Measurements from ENCODE around the gene FRRS1. TPM values are rescaled to one million over a fixed set of nuclear protein-coding genes. Genes with fewer than 3 reads are reported as not detected.

The FRRS1 gene
- total RNA-seq, 5 donors from 2014 or later (not counting 1 experiment from before 2014, with no cell fraction given) = 0.20 to 1.2 (median 0.45) TPM; not detected in 1

DNA sequence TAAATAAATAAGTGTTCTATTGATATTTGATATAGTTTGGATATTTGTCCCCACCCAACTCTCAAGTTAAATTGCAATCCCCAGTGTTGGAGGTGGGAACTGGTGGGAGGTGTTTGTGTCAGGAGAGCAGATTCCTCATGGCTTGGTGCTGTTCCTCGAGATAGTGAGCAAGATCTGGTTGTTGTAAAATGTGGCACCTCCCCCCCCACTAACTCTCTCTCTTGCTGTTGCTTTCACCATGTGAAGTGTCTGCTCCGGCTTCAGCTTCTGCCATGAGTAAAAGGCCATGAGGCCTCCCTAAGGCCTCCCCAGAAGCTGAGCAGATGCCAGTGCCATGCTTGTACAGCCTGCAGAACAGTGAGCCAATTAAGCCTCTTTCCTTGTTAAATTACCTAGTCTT lies 20.8 kb downstream of the FRRS1 start:
- Histone ChIP-seq H3K36me3 (ENCODE audit: control insufficient read depth in 2 of 2, extremely low read depth in 1 of 2, insufficient read depth in 1 of 2, low read length in 1 of 2) (peaks cover 0 to 5% of the 10 kb centered on the region in 2 donors), H3K4me3 (ENCODE audit: control insufficient read depth in 1 of 2, extremely low read depth in 1 of 2, low read length in 1 of 2) (no peak overlapping the region), H3K4me1 (ENCODE audit: control insufficient read depth in 1 of 2, extremely low read depth in 1 of 2, insufficient read depth in 2 of 2, low read length in 2 of 2) (no peaks in the 10 kb centered on the region), H3K27ac (ENCODE audit: low read length) (no peak overlapping the region), H3K27me3 (replicated peaks in 1 of 2; ENCODE audit: control insufficient read depth in 2 of 2, extremely low read depth in 1 of 2, insufficient read depth in 2 of 2, low read length in 1 of 2) (no peaks in the 10 kb centered on the region), H3K9me3 (no peaks in the 10 kb centered on the region)
- ChIA-PET CTCF (no interaction called here), POLR2A (no interaction called here)
- Mint-ChIP-seq H3K27ac (no peak overlapping the region), H3K4me3 (no peak overlapping the region), H3K27me3 (no peaks in the 10 kb centered on the region), H3K9me3 (no peaks in the 10 kb centered on the region), H3K4me1 (peaks cover 0 to 9% (median 5%) of the 10 kb centered on the region in 3 donors), H3K36me3 (no peaks in the 10 kb centered on the region)
- ATAC-seq (replicated peaks in 1 of 4) (no peak), DNase-seq (no peak)
- WGBS (ENCODE audit: insufficient coverage) = 100% methylated on average over 1 of the region's 2 CpGs

DNA sequence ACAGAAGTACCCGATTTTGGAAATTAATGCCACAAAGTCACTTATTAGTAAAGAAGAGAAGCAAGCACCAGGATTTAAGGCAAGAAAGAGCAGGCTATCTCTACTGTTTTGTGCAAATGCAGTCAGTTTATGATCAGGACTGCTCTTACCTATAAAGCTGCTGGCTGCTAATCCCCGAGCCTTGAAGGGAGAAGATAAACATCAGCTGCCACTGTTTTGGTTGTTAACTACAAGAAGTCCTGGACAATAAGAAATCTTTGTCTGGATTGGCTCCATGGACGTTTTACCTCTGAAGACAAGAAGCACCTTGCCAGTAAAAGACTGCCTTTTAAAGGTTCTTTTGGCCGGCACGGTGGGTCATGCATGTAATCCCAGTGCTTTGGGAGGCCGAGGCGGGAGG lies 21.4 kb downstream of the FRRS1 start:
- WGBS (ENCODE audit: insufficient coverage) = 84% methylated on average over 4 of the region's 7 CpGs
- Mint-ChIP-seq H3K27ac (no peak overlapping the region), H3K4me3 (no peak overlapping the region), H3K27me3 (no peaks in the 10 kb centered on the region), H3K9me3 (no peaks in the 10 kb centered on the region), H3K36me3 (no peaks in the 10 kb centered on the region), H3K4me1 (peaks cover 0 to 5% (median 1%) of the 10 kb centered on the region in 3 donors)
- ATAC-seq (replicated peaks in 1 of 4) (no peak), DNase-seq (no peak)
- Histone ChIP-seq H3K4me1 (ENCODE audit: control insufficient read depth in 1 of 2, extremely low read depth in 1 of 2, insufficient read depth in 2 of 2, low read length in 2 of 2) (no peaks in the 10 kb centered on the region), H3K9me3 (no peaks in the 10 kb centered on the region), H3K27ac (ENCODE audit: low read length) (no peak overlapping the region), H3K4me3 (ENCODE audit: control insufficient read depth in 1 of 2, extremely low read depth in 1 of 2, low read length in 1 of 2) (no peak overlapping the region), H3K36me3 (ENCODE audit: control insufficient read depth in 2 of 2, extremely low read depth in 1 of 2, insufficient read depth in 1 of 2, low read length in 1 of 2) (peaks cover 0 to 5% of the 10 kb centered on the region in 2 donors), H3K27me3 (replicated peaks in 1 of 2; ENCODE audit: control insufficient read depth in 2 of 2, extremely low read depth in 1 of 2, insufficient read depth in 2 of 2, low read length in 1 of 2) (no peaks in the 10 kb centered on the region)
- ChIA-PET CTCF (no interaction called here), POLR2A (no interaction called here)

DNA sequence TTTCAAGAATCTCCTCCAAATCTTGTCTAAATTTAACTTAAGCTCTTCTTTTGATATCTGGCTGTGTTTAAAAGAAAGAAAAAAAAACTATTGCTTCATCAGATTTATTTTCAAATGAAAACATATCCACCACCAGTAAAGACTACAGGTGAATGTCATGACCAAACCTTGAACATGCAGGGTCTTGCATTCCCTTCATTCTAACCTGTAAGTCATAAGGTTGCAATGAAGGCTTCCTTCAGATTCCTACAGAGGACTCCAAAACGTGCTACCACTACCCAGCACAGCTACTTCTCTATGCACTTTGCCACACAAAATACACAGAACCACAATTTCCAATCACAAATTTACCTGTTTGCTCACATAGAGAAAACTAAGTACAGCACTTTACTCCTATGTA lies 26.3 kb downstream of the FRRS1 start:
- no peaks in the 10 kb centered on the region for H3K9me3 ChIP-seq
- no peaks in the 10 kb centered on the region for H3K36me3 Mint-ChIP-seq
- no CpG with 5 or more reads among the region's 1 CpG for WGBS (ENCODE audit: insufficient coverage)
- ChIA-PET POLR2A (no interaction called here), CTCF (no interaction called here)
- H3K4me3 ChIP-seq (ENCODE audit: control insufficient read depth in 1 of 2, extremely low read depth in 1 of 2, low read length in 1 of 2) = no peak overlapping the region
- H3K36me3 ChIP-seq (ENCODE audit: control insufficient read depth in 2 of 2, extremely low read depth in 1 of 2, insufficient read depth in 1 of 2, low read length in 1 of 2) = no peaks in the 10 kb centered on the region
- no peaks in the 10 kb centered on the region for H3K9me3 Mint-ChIP-seq
- no peaks in the 10 kb centered on the region for H3K27me3 Mint-ChIP-seq
- DNase-seq (no peak), ATAC-seq (replicated peaks in 1 of 4) (no peak)
- no peaks in the 10 kb centered on the region for H3K4me1 ChIP-seq (ENCODE audit: control insufficient read depth in 1 of 2, extremely low read depth in 1 of 2, insufficient read depth in 2 of 2, low read length in 2 of 2)
- no peaks in the 10 kb centered on the region for H3K4me1 Mint-ChIP-seq
- H3K27ac ChIP-seq (ENCODE audit: low read length) = no peak overlapping the region
- H3K4me3 Mint-ChIP-seq = no peak overlapping the region
- H3K27ac Mint-ChIP-seq = no peak overlapping the region
- no peaks in the 10 kb centered on the region for H3K27me3 ChIP-seq (replicated peaks in 1 of 2; ENCODE audit: control insufficient read depth in 2 of 2, extremely low read depth in 1 of 2, insufficient read depth in 2 of 2, low read length in 1 of 2)

DNA sequence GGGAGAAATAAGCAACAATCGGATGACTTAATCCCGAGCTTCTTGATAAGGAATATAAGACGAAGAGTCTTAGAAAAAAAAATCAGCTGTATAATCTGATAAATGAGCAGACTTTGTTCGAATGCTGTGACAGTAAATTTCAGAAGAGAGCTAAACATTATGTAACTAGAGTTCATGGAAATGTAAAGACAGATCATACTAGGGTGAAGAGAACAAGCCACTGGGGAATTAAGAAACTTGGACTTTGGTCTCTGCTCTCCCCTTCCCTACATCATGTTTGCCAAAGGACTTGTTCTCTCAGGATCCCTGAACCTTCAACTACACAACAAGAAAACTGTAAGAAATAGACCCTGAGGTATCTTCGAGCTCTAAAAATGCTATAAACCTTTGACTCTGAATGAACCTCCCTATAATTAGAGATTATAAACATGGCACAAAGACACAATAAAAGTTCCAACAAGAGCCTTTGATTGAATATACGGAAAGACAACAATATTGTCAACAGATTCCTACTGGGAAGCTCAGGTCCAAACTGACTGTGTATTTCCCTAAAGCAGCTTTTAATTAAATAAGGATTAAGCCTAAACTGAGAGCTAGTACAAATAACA lies 27.5 kb downstream of the FRRS1 start:
- Histone ChIP-seq H3K9me3 (no peaks in the 10 kb centered on the region), H3K27ac (ENCODE audit: low read length) (no peak overlapping the region), H3K4me1 (ENCODE audit: control insufficient read depth in 1 of 2, extremely low read depth in 1 of 2, insufficient read depth in 2 of 2, low read length in 2 of 2) (no peaks in the 10 kb centered on the region), H3K36me3 (ENCODE audit: control insufficient read depth in 2 of 2, extremely low read depth in 1 of 2, insufficient read depth in 1 of 2, low read length in 1 of 2) (no peaks in the 10 kb centered on the region), H3K27me3 (replicated peaks in 1 of 2; ENCODE audit: control insufficient read depth in 2 of 2, extremely low read depth in 1 of 2, insufficient read depth in 2 of 2, low read length in 1 of 2) (no peaks in the 10 kb centered on the region), H3K4me3 (ENCODE audit: control insufficient read depth in 1 of 2, extremely low read depth in 1 of 2, low read length in 1 of 2) (no peak overlapping the region)
- no peak overlapping the region for H3K4me3 Mint-ChIP-seq
- ATAC-seq (replicated peaks in 1 of 4) = no peak
- WGBS (ENCODE audit: insufficient coverage) = no CpG with 5 or more reads among the region's 6 CpGs
- no peaks in the 10 kb centered on the region for H3K36me3 Mint-ChIP-seq
- H3K27ac Mint-ChIP-seq = no peak overlapping the region
- H3K9me3 Mint-ChIP-seq = no peaks in the 10 kb centered on the region
- ChIA-PET POLR2A (no interaction called here), CTCF (interaction anchor here (0.5 to 0.7 kb wide), 2 partner anchors 32 to 135 kb away, joined by 3 to 4 read pairs; no protein-coding TSS in a partner anchor)
- no peaks in the 10 kb centered on the region for H3K27me3 Mint-ChIP-seq
- no peaks in the 10 kb centered on the region for H3K4me1 Mint-ChIP-seq
- no peak for DNase-seq

DNA sequence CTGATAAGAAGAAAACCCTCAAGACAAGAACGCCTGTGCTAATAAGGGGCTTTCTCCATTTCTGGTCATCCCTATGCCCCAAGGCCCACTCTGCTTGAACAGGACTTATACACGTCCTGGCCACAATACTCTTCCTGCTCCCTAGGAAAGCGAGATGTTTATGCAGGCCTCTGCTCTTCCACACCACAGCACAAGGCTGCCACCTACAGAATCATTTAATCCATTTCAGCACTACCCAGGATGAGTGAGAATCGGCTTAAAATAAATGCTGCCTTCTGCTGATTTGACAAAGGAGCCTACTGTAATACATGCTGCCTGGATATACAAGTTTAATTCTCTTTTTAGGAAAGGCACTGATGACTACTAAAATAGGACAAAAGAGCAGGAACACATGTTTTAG lies 29.4 kb downstream of the FRRS1 start:
- no peaks in the 10 kb centered on the region for H3K36me3 ChIP-seq (ENCODE audit: control insufficient read depth in 2 of 2, extremely low read depth in 1 of 2, insufficient read depth in 1 of 2, low read length in 1 of 2)
- ChIA-PET POLR2A (no interaction called here), CTCF (no interaction called here)
- H3K4me3 Mint-ChIP-seq = no peak overlapping the region
- no peak overlapping the region for H3K27ac ChIP-seq (ENCODE audit: low read length)
- 60% methylated on average over 1 of the region's 4 CpGs for WGBS (ENCODE audit: insufficient coverage)
- DNase-seq (no peak), ATAC-seq (replicated peaks in 1 of 4) (no peak)
- H3K4me3 ChIP-seq (ENCODE audit: control insufficient read depth in 1 of 2, extremely low read depth in 1 of 2, low read length in 1 of 2) = no peak overlapping the region
- no peaks in the 10 kb centered on the region for H3K4me1 Mint-ChIP-seq
- H3K9me3 Mint-ChIP-seq = no peaks in the 10 kb centered on the region
- no peaks in the 10 kb centered on the region for H3K27me3 ChIP-seq (replicated peaks in 1 of 2; ENCODE audit: control insufficient read depth in 2 of 2, extremely low read depth in 1 of 2, insufficient read depth in 2 of 2, low read length in 1 of 2)
- H3K36me3 Mint-ChIP-seq = no peaks in the 10 kb centered on the region
- H3K27ac Mint-ChIP-seq = no peak overlapping the region
- H3K27me3 Mint-ChIP-seq = no peaks in the 10 kb centered on the region
- no peaks in the 10 kb centered on the region for H3K9me3 ChIP-seq
- H3K4me1 ChIP-seq (ENCODE audit: control insufficient read depth in 1 of 2, extremely low read depth in 1 of 2, insufficient read depth in 2 of 2, low read length in 2 of 2) = no peaks in the 10 kb centered on the region

DNA sequence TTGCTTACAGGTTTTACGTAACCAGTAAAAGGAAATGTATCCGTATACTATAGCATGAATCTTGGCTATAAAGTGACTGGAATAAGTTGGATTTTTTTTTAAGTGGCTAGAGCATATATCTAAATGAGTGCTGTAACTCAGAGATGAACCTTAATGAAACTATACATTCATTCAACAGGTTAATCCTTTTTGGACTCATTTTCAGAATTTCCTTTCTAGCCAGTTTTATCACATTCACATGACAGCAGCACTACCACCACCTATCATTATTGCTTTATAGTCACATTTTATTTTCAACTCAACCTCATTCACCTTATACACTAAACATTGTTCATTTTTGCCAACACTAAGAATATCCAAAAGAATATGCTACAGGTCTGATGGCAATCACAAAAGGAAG lies 30.6 kb downstream of the FRRS1 start:
- no peak overlapping the region for H3K27ac Mint-ChIP-seq
- ChIA-PET CTCF (no interaction called here), POLR2A (no interaction called here)
- no peak overlapping the region for H3K4me3 Mint-ChIP-seq
- no peaks in the 10 kb centered on the region for H3K4me1 ChIP-seq (ENCODE audit: control insufficient read depth in 1 of 2, extremely low read depth in 1 of 2, insufficient read depth in 2 of 2, low read length in 2 of 2)
- no peak overlapping the region for H3K27ac ChIP-seq (ENCODE audit: low read length)
- no peaks in the 10 kb centered on the region for H3K9me3 Mint-ChIP-seq
- ATAC-seq (replicated peaks in 1 of 4) = no peak
- no peaks in the 10 kb centered on the region for H3K36me3 Mint-ChIP-seq
- H3K27me3 Mint-ChIP-seq = no peaks in the 10 kb centered on the region
- no peaks in the 10 kb centered on the region for H3K9me3 ChIP-seq
- H3K36me3 ChIP-seq (ENCODE audit: control insufficient read depth in 2 of 2, extremely low read depth in 1 of 2, insufficient read depth in 1 of 2, low read length in 1 of 2) = no peaks in the 10 kb centered on the region
- H3K4me1 Mint-ChIP-seq = no peaks in the 10 kb centered on the region
- no peak overlapping the region for H3K4me3 ChIP-seq (ENCODE audit: control insufficient read depth in 1 of 2, extremely low read depth in 1 of 2, low read length in 1 of 2)
- no peak for DNase-seq
- WGBS (ENCODE audit: insufficient coverage) = no CpG with 5 or more reads among the region's 2 CpGs
- no peaks in the 10 kb centered on the region for H3K27me3 ChIP-seq (replicated peaks in 1 of 2; ENCODE audit: control insufficient read depth in 2 of 2, extremely low read depth in 1 of 2, insufficient read depth in 2 of 2, low read length in 1 of 2)

DNA sequence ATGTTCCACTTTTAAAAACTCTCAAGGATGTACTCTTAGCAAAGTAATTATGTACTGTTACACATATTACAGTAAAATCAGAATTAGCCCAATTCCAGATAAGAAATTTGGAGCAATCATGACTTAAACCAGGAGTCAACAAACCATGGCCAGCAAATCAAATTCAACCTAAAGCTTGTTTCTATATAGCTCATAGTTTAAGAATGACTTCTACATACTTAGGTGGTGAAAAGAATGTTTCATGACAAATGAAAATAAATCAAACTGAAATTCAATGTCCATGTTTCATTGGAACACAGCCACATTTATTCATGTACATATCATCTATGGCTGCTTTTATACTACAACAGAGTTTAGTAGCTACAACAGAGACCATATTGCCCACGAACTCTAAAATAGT lies 35.1 kb downstream of the FRRS1 start:
- no peak overlapping the region for H3K4me3 Mint-ChIP-seq
- H3K9me3 Mint-ChIP-seq = no peaks in the 10 kb centered on the region
- Histone ChIP-seq H3K27me3 (replicated peaks in 1 of 2; ENCODE audit: control insufficient read depth in 2 of 2, extremely low read depth in 1 of 2, insufficient read depth in 2 of 2, low read length in 1 of 2) (no peaks in the 10 kb centered on the region), H3K27ac (ENCODE audit: low read length) (no peak overlapping the region), H3K4me1 (ENCODE audit: control insufficient read depth in 1 of 2, extremely low read depth in 1 of 2, insufficient read depth in 2 of 2, low read length in 2 of 2) (no peaks in the 10 kb centered on the region), H3K36me3 (ENCODE audit: control insufficient read depth in 2 of 2, extremely low read depth in 1 of 2, insufficient read depth in 1 of 2, low read length in 1 of 2) (no peaks in the 10 kb centered on the region), H3K9me3 (no peaks in the 10 kb centered on the region), H3K4me3 (ENCODE audit: control insufficient read depth in 1 of 2, extremely low read depth in 1 of 2, low read length in 1 of 2) (no peak overlapping the region)
- ChIA-PET POLR2A (no interaction called here), CTCF (no interaction called here)
- H3K36me3 Mint-ChIP-seq = no peaks in the 10 kb centered on the region
- H3K4me1 Mint-ChIP-seq = no peaks in the 10 kb centered on the region
- no CpG with 5 or more reads among the region's 1 CpG for WGBS (ENCODE audit: insufficient coverage)
- no peak for DNase-seq
- no peak for ATAC-seq (replicated peaks in 1 of 4)
- no peak overlapping the region for H3K27ac Mint-ChIP-seq
- H3K27me3 Mint-ChIP-seq = no peaks in the 10 kb centered on the region
